IMR-90 (cell line): ENCODE measurements around the gene CAMSAP3. TPM values are rescaled to one million over a fixed set of nuclear protein-coding genes. Genes with fewer than 3 reads are reported as not detected.

Source experiments
- ATAC-seq: fragments of 200-7000 bp; cut with Tn5 transposase; 2 replicates; pipeline ENCODE4 v1.9.1; 2020; ENCODE audit warnings: low read depth, mild to moderate bottlenecking, moderate library complexity
- BruUV-seq: library from RNA; stranded (reverse); fragments of 400-500 nt; replicated peaks from 2 replicates; lab custom pipeline; 2021; lab: Mats Ljungman, UMichigan
- CTCF ChIA-PET: fragments of 300-600 bp; formaldehyde crosslinking; extraction: SDS; loops from one replicate; lab custom pipeline; 2021; ENCODE audit warnings: antibody characterized with exemption; lab: Yijun Ruan, JAX
- POLR2A ChIA-PET: fragments of 300-600 bp; sonication (Branson Sonifier 250); formaldehyde crosslinking; loops from one replicate; lab custom pipeline; 2022; ENCODE audit warnings: antibody characterized with exemption; ENCODE audit not compliant: unreplicated experiment; lab: Charles Lee
- DNase-seq: peaks from one replicate; pipeline ENCODE4 v3.0.0; 2013
- H2AFZ ChIP-seq: replicated peaks from 2 replicates; pipeline ENCODE3; 2013; ENCODE audit warnings: low read length, mild to moderate bottlenecking; ENCODE audit not compliant: poor library complexity
- H2AK5ac ChIP-seq: 2 replicates; pipeline ENCODE4 v1.6.1; 2013; ENCODE audit warnings: low read depth, low read length, inconsistent platforms
- H2AK9ac ChIP-seq: replicated peaks from 2 replicates; pipeline ENCODE3; 2013; ENCODE audit warnings: mild to moderate bottlenecking, low read depth, low read length, moderate library complexity; ENCODE audit not compliant: poor library complexity
- H2BK120ac ChIP-seq: 2 replicates; pipeline ENCODE4 v1.6.1; 2013; ENCODE audit warnings: low read depth, low read length, inconsistent platforms
- H2BK15ac ChIP-seq: 3 replicates; pipeline ENCODE4 v1.6.1; 2013; ENCODE audit warnings: low read depth, low read length, inconsistent platforms
- H2BK20ac ChIP-seq: 2 replicates; pipeline ENCODE4 v1.6.1; 2013; ENCODE audit warnings: low read depth, mild to moderate bottlenecking, inconsistent platforms, low read length, moderate library complexity
- H2BK5ac ChIP-seq: 2 replicates; pipeline ENCODE4 v1.6.1; 2013; ENCODE audit warnings: mild to moderate bottlenecking, low read depth, low read length, inconsistent platforms; ENCODE audit not compliant: poor library complexity, severe bottlenecking
- H3K14ac ChIP-seq: replicated peaks from 2 replicates; pipeline ENCODE4 v1.6.1; 2013; ENCODE audit warnings: low read depth, low read length, inconsistent platforms
- H3K18ac ChIP-seq: 2 replicates; pipeline ENCODE4 v1.6.1; 2013; ENCODE audit warnings: low read depth, low read length, control low read depth
- H3K23ac ChIP-seq: 2 replicates; pipeline ENCODE4 v1.6.1; 2013; ENCODE audit warnings: low read depth, low read length, inconsistent platforms
- H3K27ac ChIP-seq: 2 replicates; pipeline ENCODE4 v1.5.1; 2013; ENCODE audit warnings: mild to moderate bottlenecking, control low read depth, low read length; ENCODE audit not compliant: insufficient read depth
- H3K27me3 ChIP-seq: 2 replicates; pipeline ENCODE4 v1.6.1; 2013; ENCODE audit warnings: low read length; ENCODE audit not compliant: control insufficient read depth, insufficient read depth
- H3K36me3 ChIP-seq: 2 replicates; pipeline ENCODE4 v1.6.1; 2013; ENCODE audit warnings: low read length, mixed read lengths; ENCODE audit not compliant: control insufficient read depth, insufficient read depth
- H3K4ac ChIP-seq: 2 replicates; pipeline ENCODE4 v1.6.1; 2013; ENCODE audit warnings: low read depth, low read length, inconsistent platforms
- H3K4me1 ChIP-seq: 2 replicates; pipeline ENCODE4 v1.6.1; 2013; ENCODE audit warnings: low read length, mixed read lengths; ENCODE audit not compliant: control insufficient read depth, insufficient read depth
- H3K4me2 ChIP-seq: 2 replicates; pipeline ENCODE4 v1.6.1; 2013; ENCODE audit warnings: low read depth, mild to moderate bottlenecking, control low read depth, low read length, moderate library complexity
- H3K4me3 ChIP-seq: 2 replicates; pipeline ENCODE4 v1.5.1; 2013; ENCODE audit warnings: low read depth, mild to moderate bottlenecking, control low read depth, low read length, moderate library complexity; ENCODE audit not compliant: insufficient read depth
- H3K56ac ChIP-seq: 2 replicates; pipeline ENCODE4 v1.6.1; 2013; ENCODE audit warnings: low read length, inconsistent platforms; ENCODE audit not compliant: insufficient read depth; ENCODE audit errors: extremely low read depth
- H3K79me1 ChIP-seq, 2 experiments: 2 replicates each; pipeline ENCODE4 v1.6.1; 2013; ENCODE audit warnings: low read length in 2 of 2, inconsistent platforms in 1 of 2, low read depth in 1 of 2
- H3K9ac ChIP-seq: 2 replicates; pipeline ENCODE4 v1.6.1; 2013; ENCODE audit warnings: low read depth, low read length, control low read depth
- H3K9me1 ChIP-seq: 2 replicates; pipeline ENCODE4 v1.6.1; 2013; ENCODE audit warnings: low read length, inconsistent platforms; ENCODE audit not compliant: insufficient read depth
- H3K9me3 ChIP-seq: 2 replicates; pipeline ENCODE4 v1.6.1; 2013; ENCODE audit warnings: low read length; ENCODE audit not compliant: control insufficient read depth, insufficient read depth
- H4K20me1 ChIP-seq: 2 replicates; pipeline ENCODE4 v1.6.1; 2013; ENCODE audit warnings: low read length, inconsistent platforms; ENCODE audit not compliant: insufficient read depth
- H4K5ac ChIP-seq: 2 replicates; pipeline ENCODE4 v1.6.1; 2013; ENCODE audit warnings: mild to moderate bottlenecking, low read depth, low read length, control low read depth
- H4K8ac ChIP-seq, 2 experiments: 2 replicates each; pipeline ENCODE4 v1.6.1; 2013; ENCODE audit warnings: low read depth in 2 of 2, low read length in 2 of 2, control low read depth in 1 of 2, inconsistent platforms in 1 of 2
- H4K91ac ChIP-seq: 2 replicates; pipeline ENCODE4 v1.6.1; 2013; ENCODE audit warnings: low read depth, low read length, inconsistent platforms; ENCODE audit not compliant: insufficient read depth
- BHLHE40 ChIP-seq: fragments of 150-350 bp; IDR thresholded peaks from 2 replicates; pipeline ENCODE4 v1.6.1; 2016; ENCODE audit warnings: mild to moderate bottlenecking, low read depth, low read length
- CEBPB ChIP-seq: IDR thresholded peaks from 2 replicates; pipeline ENCODE4 v1.6.1; 2012; ENCODE audit warnings: low read depth, low read length, improper control_type of control experiment
- CHD1 ChIP-seq: IDR thresholded peaks from 2 replicates; pipeline ENCODE4 v1.6.1; 2012; ENCODE audit warnings: low read depth, low read length, improper control_type of control experiment
- FOS ChIP-seq: fragments of 150-350 bp; IDR thresholded peaks from 2 replicates; pipeline ENCODE4 v1.6.1; 2016; ENCODE audit warnings: low read depth, low read length
- MAFK ChIP-seq: IDR thresholded peaks from 2 replicates; pipeline ENCODE4 v1.6.1; 2012; ENCODE audit warnings: low read depth, low read length, improper control_type of control experiment
- MAZ ChIP-seq: IDR thresholded peaks from 2 replicates; pipeline ENCODE4 v1.6.1; 2012; ENCODE audit warnings: low read depth, mild to moderate bottlenecking, low read length, improper control_type of control experiment, moderate library complexity, borderline replicate concordance
- MXI1 ChIP-seq: IDR thresholded peaks from 2 replicates; pipeline ENCODE4 v1.6.1; 2012; ENCODE audit warnings: low read depth, mild to moderate bottlenecking, low read length, moderate library complexity, borderline replicate concordance
- NFE2L2 ChIP-seq: fragments of 150-350 bp; IDR thresholded peaks from 2 replicates; pipeline ENCODE4 v1.6.1; 2016; ENCODE audit warnings: low read depth, mild to moderate bottlenecking, low read length
- POLR2A ChIP-seq: IDR thresholded peaks from 2 replicates; pipeline ENCODE4 v1.6.1; 2012; ENCODE audit warnings: mild to moderate bottlenecking, low read depth, low read length
- RAD21 ChIP-seq: IDR thresholded peaks from 2 replicates; pipeline ENCODE4 v1.6.1; 2012; ENCODE audit warnings: low read length, improper control_type of control experiment
- RCOR1 ChIP-seq: IDR thresholded peaks from 2 replicates; pipeline ENCODE4 v1.6.1; 2012; ENCODE audit warnings: mild to moderate bottlenecking, low read length, improper control_type of control experiment; ENCODE audit not compliant: insufficient replicate concordance
- RFX5 ChIP-seq: IDR thresholded peaks from 2 replicates; pipeline ENCODE4 v1.8.0; 2012; ENCODE audit warnings: low read depth, mild to moderate bottlenecking, low read length, moderate library complexity
- WGBS, 2 experiments: methylation state at CpG; one replicate each; pipeline versions ENCODE4 v1.1.5 to v1.1.7; 2013; ENCODE audit warnings: missing lambda C conversion rate in 2 of 2; ENCODE audit not compliant: insufficient read length in 1 of 2; ENCODE audit errors: extremely low coverage in 2 of 2; 5-methylcytosine and 5-hydroxymethylcytosine counted together
- dilution Hi-C: fragments of 300-500 bp; cut with HindIII; formaldehyde crosslinking; loops from one replicate; pipeline ENCODE4 v1.14.3; 2018; ENCODE audit warnings: low sequenced_read_pairs; ENCODE audit not compliant: unreplicated experiment
- in situ Hi-C: fragments of 300-500 bp; cut with MboI; formaldehyde crosslinking; loops from 3 replicates; pipeline ENCODE4 v1.14.3; 2019; ENCODE audit warnings: low sequenced_read_pairs, inconsistent platforms, mixed read lengths
- intact Hi-C: fragments of 100-400 bp; cut with micrococcal nuclease; formaldehyde crosslinking; loops from 2 replicates; pipeline ENCODE4 v1.10.0; 2022
- polyA plus RNA-seq, 3 experiments: library from polyadenylated mRNA; depleted of rRNA; stranded (reverse); fragments of >200 nt; gene quantifications; 2 replicates each; pipeline ENCODE4 v1.2.3, GENCODE V29; 2012; ENCODE audit warnings: low replicate concordance in 1 of 3
- total RNA-seq: library from RNA; depleted of rRNA; stranded (reverse); fragments of >200 nt; gene quantifications from 2 replicates; pipeline ENCODE4 v1.2.3, GENCODE V29; 2012
- TF ChIP-seq, protein P1 (sequence below): fragments of 150-350 bp; IDR thresholded peaks from 2 replicates; pipeline ENCODE4 v1.6.1; 2016; ENCODE audit warnings: low read depth, mild to moderate bottlenecking, low read length, moderate library complexity, borderline replicate concordance
- TF ChIP-seq, protein P2 (sequence below): conservative IDR thresholded peaks from 2 replicates; pipeline ENCODE4 v1.5.1; 2012; ENCODE audit warnings: mild to moderate bottlenecking, low read depth, low read length, improper control_type of control experiment
- TF ChIP-seq, protein P3 (sequence below): fragments of 150-350 bp; IDR thresholded peaks from 2 replicates; pipeline ENCODE4 v1.6.1; 2017; ENCODE audit warnings: mild to moderate bottlenecking, antibody characterized with exemption, low read length, low read depth

The CAMSAP3 gene
- total and polyA plus RNA-seq, 2 of the 4 experiments (the other 2 are of a cell fraction): not detected

DNA sequence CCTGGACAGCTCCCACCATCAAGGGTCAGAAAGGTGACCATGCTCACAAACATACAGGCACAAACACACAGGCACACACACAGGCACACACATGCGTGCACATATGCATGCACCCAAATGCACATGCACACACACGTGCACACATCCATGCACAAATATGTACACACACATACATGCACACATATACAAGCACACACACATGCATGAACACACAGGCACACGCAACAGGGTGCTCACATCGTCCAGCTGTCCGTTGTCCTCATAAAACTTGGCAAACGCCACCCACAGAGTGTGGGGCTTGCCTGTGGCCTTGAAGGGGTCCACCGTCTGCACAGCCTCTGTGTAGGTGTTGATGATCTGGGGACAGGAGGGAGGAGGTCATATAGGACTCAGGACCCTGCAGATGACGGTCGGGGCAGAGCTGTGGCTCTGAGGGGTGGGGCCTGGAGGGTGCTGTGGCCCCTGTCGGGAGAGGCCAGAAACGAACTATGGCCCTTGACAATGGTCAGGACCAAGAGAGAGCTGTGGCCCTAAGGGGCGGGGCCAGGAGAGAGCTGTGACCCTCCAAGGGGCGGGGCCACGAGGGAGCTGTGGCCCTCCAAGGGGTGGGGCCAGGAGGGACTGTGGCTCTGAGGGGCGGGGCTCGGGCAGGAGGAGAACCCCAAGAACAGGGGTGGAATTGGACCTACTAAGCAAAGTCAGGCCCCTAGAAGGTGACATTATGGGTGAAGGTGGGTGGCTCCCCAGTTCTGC, 27.4 kb downstream of the CAMSAP3 start:
- H3K23ac ChIP-seq: no peak overlapping the region
- TF ChIP-seq CHD1: no peak
- TF ChIP-seq MXI1: no peak
- no peak for TF ChIP-seq POLR2A
- TF ChIP-seq, protein P1, sequence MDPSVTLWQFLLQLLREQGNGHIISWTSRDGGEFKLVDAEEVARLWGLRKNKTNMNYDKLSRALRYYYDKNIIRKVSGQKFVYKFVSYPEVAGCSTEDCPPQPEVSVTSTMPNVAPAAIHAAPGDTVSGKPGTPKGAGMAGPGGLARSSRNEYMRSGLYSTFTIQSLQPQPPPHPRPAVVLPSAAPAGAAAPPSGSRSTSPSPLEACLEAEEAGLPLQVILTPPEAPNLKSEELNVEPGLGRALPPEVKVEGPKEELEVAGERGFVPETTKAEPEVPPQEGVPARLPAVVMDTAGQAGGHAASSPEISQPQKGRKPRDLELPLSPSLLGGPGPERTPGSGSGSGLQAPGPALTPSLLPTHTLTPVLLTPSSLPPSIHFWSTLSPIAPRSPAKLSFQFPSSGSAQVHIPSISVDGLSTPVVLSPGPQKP: no peak
- no peak for TF ChIP-seq RAD21
- TF ChIP-seq BHLHE40: no peak
- no peak for TF ChIP-seq FOS
- TF ChIP-seq MAZ: no peak
- TF ChIP-seq RFX5: no peak
- TF ChIP-seq, protein P2, sequence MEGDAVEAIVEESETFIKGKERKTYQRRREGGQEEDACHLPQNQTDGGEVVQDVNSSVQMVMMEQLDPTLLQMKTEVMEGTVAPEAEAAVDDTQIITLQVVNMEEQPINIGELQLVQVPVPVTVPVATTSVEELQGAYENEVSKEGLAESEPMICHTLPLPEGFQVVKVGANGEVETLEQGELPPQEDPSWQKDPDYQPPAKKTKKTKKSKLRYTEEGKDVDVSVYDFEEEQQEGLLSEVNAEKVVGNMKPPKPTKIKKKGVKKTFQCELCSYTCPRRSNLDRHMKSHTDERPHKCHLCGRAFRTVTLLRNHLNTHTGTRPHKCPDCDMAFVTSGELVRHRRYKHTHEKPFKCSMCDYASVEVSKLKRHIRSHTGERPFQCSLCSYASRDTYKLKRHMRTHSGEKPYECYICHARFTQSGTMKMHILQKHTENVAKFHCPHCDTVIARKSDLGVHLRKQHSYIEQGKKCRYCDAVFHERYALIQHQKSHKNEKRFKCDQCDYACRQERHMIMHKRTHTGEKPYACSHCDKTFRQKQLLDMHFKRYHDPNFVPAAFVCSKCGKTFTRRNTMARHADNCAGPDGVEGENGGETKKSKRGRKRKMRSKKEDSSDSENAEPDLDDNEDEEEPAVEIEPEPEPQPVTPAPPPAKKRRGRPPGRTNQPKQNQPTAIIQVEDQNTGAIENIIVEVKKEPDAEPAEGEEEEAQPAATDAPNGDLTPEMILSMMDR: no peak
- TF ChIP-seq RCOR1: no peak
- TF ChIP-seq CEBPB: no peak
- TF ChIP-seq MAFK: no peak
- TF ChIP-seq NFE2L2: no peak
- TF ChIP-seq, protein P3, sequence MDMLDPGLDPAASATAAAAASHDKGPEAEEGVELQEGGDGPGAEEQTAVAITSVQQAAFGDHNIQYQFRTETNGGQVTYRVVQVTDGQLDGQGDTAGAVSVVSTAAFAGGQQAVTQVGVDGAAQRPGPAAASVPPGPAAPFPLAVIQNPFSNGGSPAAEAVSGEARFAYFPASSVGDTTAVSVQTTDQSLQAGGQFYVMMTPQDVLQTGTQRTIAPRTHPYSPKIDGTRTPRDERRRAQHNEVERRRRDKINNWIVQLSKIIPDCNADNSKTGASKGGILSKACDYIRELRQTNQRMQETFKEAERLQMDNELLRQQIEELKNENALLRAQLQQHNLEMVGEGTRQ: no peak

More for the DNA sequence above, 27.4 kb downstream of the CAMSAP3 start:
- no peak overlapping the region for H4K8ac ChIP-seq
- H2BK15ac ChIP-seq: no peak overlapping the region
- H3K4ac ChIP-seq: no peak overlapping the region
- H3K27me3 ChIP-seq: no peaks in the 10 kb centered on the region
- H3K79me1 ChIP-seq: peaks cover 3 to 30% of the 10 kb centered on the region in 2 experiments; a peak in 3 of 4 replicates
- no peak overlapping the region for H4K5ac ChIP-seq
- no peak overlapping the region for H2AK9ac ChIP-seq
- DNase-seq: no peak
- H2BK5ac ChIP-seq: no peak overlapping the region
- H2AFZ ChIP-seq: no peak overlapping the region
- no peak for ATAC-seq
- no peak overlapping the region for H2AK5ac ChIP-seq
- intact Hi-C loops (no loop called here), dilution Hi-C loops (no loop called here), in situ Hi-C loops (no loop called here)
- H4K91ac ChIP-seq: no peak overlapping the region
- H3K4me2 ChIP-seq: no peak overlapping the region
- H2BK20ac ChIP-seq: no peak overlapping the region
- ChIA-PET POLR2A (no interaction called here), CTCF (no interaction called here)
- H3K9me1 ChIP-seq: no peaks in the 10 kb centered on the region
- H3K9me3 ChIP-seq: no peaks in the 10 kb centered on the region
- WGBS, 2 experiments: 100% methylated on average over 6 of the region's 16 CpGs; no CpG with 5 or more reads in 1 of the 2 experiments
- H4K20me1 ChIP-seq: peaks cover 5% of the 10 kb centered on the region; the same call in 1 of the 2 replicates
- H3K14ac ChIP-seq: no peak overlapping the region
- peaks cover under 1% of the 10 kb centered on the region; the same call in 1 of the 2 replicates for H3K4me1 ChIP-seq
- no TSS peak for BruUV-seq
- H2BK120ac ChIP-seq: no peak overlapping the region
- H3K9ac ChIP-seq: no peak overlapping the region
- H3K4me3 ChIP-seq: no peak overlapping the region
- H3K18ac ChIP-seq: no peak overlapping the region
- H3K27ac ChIP-seq: no peak overlapping the region
- no peak overlapping the region for H3K56ac ChIP-seq
- peaks cover 56% of the 10 kb centered on the region for H3K36me3 ChIP-seq
